Hepatocyte (in vitro differentiated cells): ENCODE measurements around the gene LDLR.

Source experiments
- EZH2 ChIP-seq: fragments of 200-600 bp; sonication (generic); IDR thresholded peaks from 2 replicates; pipeline ENCODE4 v1.6.1; 2016; ENCODE audit warnings: antibody characterized with exemption, mild to moderate bottlenecking, borderline replicate concordance
- EZH2phosphoT487 ChIP-seq: fragments of 200-600 bp; sonication (generic); IDR thresholded peaks from one replicate; pipeline ENCODE4 v1.6.1; 2018; ENCODE audit warnings: antibody characterized with exemption, mild to moderate bottlenecking, low read depth, moderate library complexity; ENCODE audit not compliant: unreplicated experiment, severe bottlenecking
- TF ChIP-seq, protein P1 (sequence below): fragments of 200-600 bp; sonication (generic); IDR thresholded peaks from 2 replicates; pipeline ENCODE4 v1.5.1; 2016; ENCODE audit warnings: antibody characterized with exemption, mild to moderate bottlenecking; ENCODE audit not compliant: poor library complexity

GRCh38 chr19:11111117-11111770 is 22.0 kb downstream of the LDLR start:
- TF ChIP-seq, protein P1, sequence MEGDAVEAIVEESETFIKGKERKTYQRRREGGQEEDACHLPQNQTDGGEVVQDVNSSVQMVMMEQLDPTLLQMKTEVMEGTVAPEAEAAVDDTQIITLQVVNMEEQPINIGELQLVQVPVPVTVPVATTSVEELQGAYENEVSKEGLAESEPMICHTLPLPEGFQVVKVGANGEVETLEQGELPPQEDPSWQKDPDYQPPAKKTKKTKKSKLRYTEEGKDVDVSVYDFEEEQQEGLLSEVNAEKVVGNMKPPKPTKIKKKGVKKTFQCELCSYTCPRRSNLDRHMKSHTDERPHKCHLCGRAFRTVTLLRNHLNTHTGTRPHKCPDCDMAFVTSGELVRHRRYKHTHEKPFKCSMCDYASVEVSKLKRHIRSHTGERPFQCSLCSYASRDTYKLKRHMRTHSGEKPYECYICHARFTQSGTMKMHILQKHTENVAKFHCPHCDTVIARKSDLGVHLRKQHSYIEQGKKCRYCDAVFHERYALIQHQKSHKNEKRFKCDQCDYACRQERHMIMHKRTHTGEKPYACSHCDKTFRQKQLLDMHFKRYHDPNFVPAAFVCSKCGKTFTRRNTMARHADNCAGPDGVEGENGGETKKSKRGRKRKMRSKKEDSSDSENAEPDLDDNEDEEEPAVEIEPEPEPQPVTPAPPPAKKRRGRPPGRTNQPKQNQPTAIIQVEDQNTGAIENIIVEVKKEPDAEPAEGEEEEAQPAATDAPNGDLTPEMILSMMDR = no peak
- no peak for TF ChIP-seq EZH2phosphoT487
- TF ChIP-seq EZH2 = no peak
